ENCODE data around the gene TRPV2.
"Not testable (repeated sequence)": the region's sequence is repeated elsewhere in the genome, so short reads cannot be mapped to it uniquely, and the experiment has no call there.

The TRPV2 gene

DNA sequence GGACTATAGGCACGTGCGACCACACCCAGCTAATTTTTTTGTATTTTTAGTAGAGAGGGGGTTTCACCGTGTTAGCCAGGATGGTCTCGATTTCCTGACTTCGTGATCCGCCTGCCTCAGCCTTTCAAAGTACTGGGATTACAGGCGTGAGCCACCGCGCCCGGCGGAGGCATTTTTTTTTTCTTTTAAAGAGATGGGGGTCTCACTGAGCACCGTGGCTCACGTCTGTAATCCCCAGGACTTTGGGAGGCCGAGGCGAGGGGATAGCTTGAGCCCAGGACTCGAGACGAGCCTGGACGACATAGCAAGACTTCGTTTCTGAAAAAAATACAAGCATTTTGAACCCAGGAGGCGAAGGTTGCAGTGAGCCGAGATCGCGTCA lies 29.3 kb upstream of the TRPV2 start:
- not testable (repeated sequence) for H2AK5ac ChIP-seq (ENCODE audit: low read depth, low read length); H3K27me3 ChIP-seq (ENCODE audit: control insufficient read depth in 3 of 3, insufficient read depth in 3 of 3, low read depth in 1 of 3, low read length in 3 of 3); H3K79me1 ChIP-seq (ENCODE audit: low read depth, low read length); H3K14ac ChIP-seq (ENCODE audit: low read length); H3K4me2 ChIP-seq (ENCODE audit: insufficient read depth, low read length, poor library complexity, severe bottlenecking); H2BK5ac ChIP-seq (ENCODE audit: low read length); H3K9ac ChIP-seq (ENCODE audit: low read depth, low read length, poor library complexity); H2BK12ac ChIP-seq (ENCODE audit: low read length); H3K23ac ChIP-seq (ENCODE audit: low read depth, low read length, poor library complexity); H2BK120ac ChIP-seq (ENCODE audit: low read depth, low read length); H3K18ac ChIP-seq (ENCODE audit: low read length); H3K4me1 ChIP-seq (ENCODE audit: control insufficient read depth in 2 of 2, insufficient read depth in 1 of 2, low read depth in 1 of 2, low read length in 2 of 2); DNase-seq (ENCODE audit: low spot score); H4K8ac ChIP-seq (ENCODE audit: low read depth, low read length); H4K91ac ChIP-seq (ENCODE audit: low read depth, low read length, poor library complexity); H3K4me3 ChIP-seq (ENCODE audit: low read length in 2 of 2); H2BK15ac ChIP-seq (ENCODE audit: low read length); H3K4ac ChIP-seq (ENCODE audit: low read length)
- peak overlapping the region; percentile 90 for H3K27ac ChIP-seq (replicated peaks; ENCODE audit: low read length)
- no CpG with 5 or more reads among the region's 23 CpGs for WGBS, 2 donors (ENCODE audit: extremely low coverage in 2 of 2, insufficient read length in 2 of 2, insufficient replicate concordance in 1 of 2)
- peaks cover 13 to 23% of the 10 kb centered on the region in 2 donors for H3K36me3 ChIP-seq (replicated peaks in 1 of 2; ENCODE audit: control insufficient read depth in 2 of 2, insufficient read depth in 2 of 2, low read length in 2 of 2)
- H3K9me3 ChIP-seq (replicated peaks in 1 of 2; ENCODE audit: control insufficient read depth in 2 of 2, insufficient read depth in 1 of 2, low read depth in 1 of 2, low read length in 2 of 2): peaks cover 0 to 19% of the 10 kb centered on the region in 2 donors
- peak overlapping the region; percentile 95 for H2AFZ ChIP-seq (ENCODE audit: low read length)

DNA sequence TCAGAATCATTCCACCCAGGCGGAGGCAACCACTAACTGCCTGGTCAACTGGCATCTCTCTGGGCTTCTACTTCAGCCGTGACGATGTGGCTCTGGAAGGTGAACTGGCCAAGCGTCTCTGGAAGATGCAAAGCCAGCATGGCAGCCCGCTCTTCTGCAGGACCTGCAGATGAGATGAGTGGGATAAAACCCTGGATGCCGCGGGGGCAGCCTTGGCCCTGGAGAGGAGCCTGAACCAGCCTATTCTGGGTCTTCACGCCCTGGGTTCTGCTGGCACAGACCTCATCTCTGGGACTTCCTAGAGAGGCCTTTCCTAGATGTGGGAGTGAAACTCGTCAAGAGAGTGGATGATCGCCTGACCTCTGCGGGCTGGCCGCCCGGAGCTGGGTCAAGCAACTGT lies 23.9 kb upstream of the TRPV2 start:
- Histone ChIP-seq H2BK15ac (ENCODE audit: low read length) (no peak overlapping the region), H3K9me3 (replicated peaks in 1 of 2; ENCODE audit: control insufficient read depth in 2 of 2, insufficient read depth in 1 of 2, low read depth in 1 of 2, low read length in 2 of 2) (no peaks in the 10 kb centered on the region), H3K4me1 (ENCODE audit: control insufficient read depth in 2 of 2, insufficient read depth in 1 of 2, low read depth in 1 of 2, low read length in 2 of 2) (no peaks in the 10 kb centered on the region), H4K8ac (ENCODE audit: low read depth, low read length) (no peak overlapping the region), H3K18ac (ENCODE audit: low read length) (no peak overlapping the region), H2BK5ac (ENCODE audit: low read length) (no peak overlapping the region), H3K27me3 (ENCODE audit: control insufficient read depth in 3 of 3, insufficient read depth in 3 of 3, low read depth in 1 of 3, low read length in 3 of 3) (no peaks in the 10 kb centered on the region), H3K14ac (ENCODE audit: low read length) (no peak overlapping the region), H3K36me3 (replicated peaks in 1 of 2; ENCODE audit: control insufficient read depth in 2 of 2, insufficient read depth in 2 of 2, low read length in 2 of 2) (no peaks in the 10 kb centered on the region), H3K4me3 (ENCODE audit: low read length in 2 of 2) (no peak overlapping the region), H3K4ac (ENCODE audit: low read length) (no peak overlapping the region), H4K91ac (ENCODE audit: low read depth, low read length, poor library complexity) (no peak overlapping the region), H2AK5ac (ENCODE audit: low read depth, low read length) (no peak overlapping the region), H2BK120ac (ENCODE audit: low read depth, low read length) (no peak overlapping the region), H3K9ac (ENCODE audit: low read depth, low read length, poor library complexity) (no peak overlapping the region), H2BK12ac (ENCODE audit: low read length) (no peak overlapping the region), H3K79me1 (ENCODE audit: low read depth, low read length) (no peaks in the 10 kb centered on the region), H3K4me2 (ENCODE audit: insufficient read depth, low read length, poor library complexity, severe bottlenecking) (no peak overlapping the region), H2AFZ (ENCODE audit: low read length) (no peak overlapping the region), H3K27ac (replicated peaks; ENCODE audit: low read length) (no peak overlapping the region), H3K23ac (ENCODE audit: low read depth, low read length, poor library complexity) (no peak overlapping the region)
- WGBS, 2 donors (ENCODE audit: extremely low coverage in 2 of 2, insufficient read length in 2 of 2, insufficient replicate concordance in 1 of 2): no CpG with 5 or more reads among the region's 13 CpGs
- DNase-seq (ENCODE audit: low spot score): no peak

DNA sequence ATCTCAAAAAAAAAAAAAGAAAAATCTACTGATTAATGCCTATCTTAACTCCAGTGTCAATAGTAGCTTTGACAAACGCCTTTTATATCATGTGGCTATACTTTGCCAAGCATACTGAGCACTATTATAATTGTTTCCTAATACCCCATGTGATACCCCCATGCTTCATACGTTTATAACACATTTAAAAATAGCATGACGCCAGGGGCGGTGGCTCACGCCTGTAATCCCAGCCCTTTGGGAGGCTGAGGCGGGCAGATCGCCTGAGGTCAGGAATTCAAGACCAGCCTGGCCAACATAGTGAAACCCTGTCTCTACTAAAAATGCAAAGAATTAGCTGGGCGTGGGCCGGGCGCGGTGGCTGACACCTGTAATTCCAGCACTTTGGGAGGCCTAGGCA lies 22.9 kb upstream of the TRPV2 start:
- not testable (repeated sequence) for H2AK5ac ChIP-seq (ENCODE audit: low read depth, low read length); H3K23ac ChIP-seq (ENCODE audit: low read depth, low read length, poor library complexity); H2BK12ac ChIP-seq (ENCODE audit: low read length); H2BK15ac ChIP-seq (ENCODE audit: low read length); H3K4me3 ChIP-seq (ENCODE audit: low read length in 2 of 2); H3K4me1 ChIP-seq (ENCODE audit: control insufficient read depth in 2 of 2, insufficient read depth in 1 of 2, low read depth in 1 of 2, low read length in 2 of 2); H4K91ac ChIP-seq (ENCODE audit: low read depth, low read length, poor library complexity); H2BK5ac ChIP-seq (ENCODE audit: low read length); H2BK120ac ChIP-seq (ENCODE audit: low read depth, low read length); H3K4me2 ChIP-seq (ENCODE audit: insufficient read depth, low read length, poor library complexity, severe bottlenecking); H3K27ac ChIP-seq (replicated peaks; ENCODE audit: low read length); H3K4ac ChIP-seq (ENCODE audit: low read length); H3K79me1 ChIP-seq (ENCODE audit: low read depth, low read length); H3K9me3 ChIP-seq (replicated peaks in 1 of 2; ENCODE audit: control insufficient read depth in 2 of 2, insufficient read depth in 1 of 2, low read depth in 1 of 2, low read length in 2 of 2); H3K18ac ChIP-seq (ENCODE audit: low read length); H3K27me3 ChIP-seq (ENCODE audit: control insufficient read depth in 3 of 3, insufficient read depth in 3 of 3, low read depth in 1 of 3, low read length in 3 of 3); DNase-seq (ENCODE audit: low spot score); H2AFZ ChIP-seq (ENCODE audit: low read length); H3K9ac ChIP-seq (ENCODE audit: low read depth, low read length, poor library complexity); H3K36me3 ChIP-seq (replicated peaks in 1 of 2; ENCODE audit: control insufficient read depth in 2 of 2, insufficient read depth in 2 of 2, low read length in 2 of 2); H3K14ac ChIP-seq (ENCODE audit: low read length); H4K8ac ChIP-seq (ENCODE audit: low read depth, low read length)
- no CpG with 5 or more reads among the region's 11 CpGs for WGBS, 2 donors (ENCODE audit: extremely low coverage in 2 of 2, insufficient read length in 2 of 2, insufficient replicate concordance in 1 of 2)

DNA sequence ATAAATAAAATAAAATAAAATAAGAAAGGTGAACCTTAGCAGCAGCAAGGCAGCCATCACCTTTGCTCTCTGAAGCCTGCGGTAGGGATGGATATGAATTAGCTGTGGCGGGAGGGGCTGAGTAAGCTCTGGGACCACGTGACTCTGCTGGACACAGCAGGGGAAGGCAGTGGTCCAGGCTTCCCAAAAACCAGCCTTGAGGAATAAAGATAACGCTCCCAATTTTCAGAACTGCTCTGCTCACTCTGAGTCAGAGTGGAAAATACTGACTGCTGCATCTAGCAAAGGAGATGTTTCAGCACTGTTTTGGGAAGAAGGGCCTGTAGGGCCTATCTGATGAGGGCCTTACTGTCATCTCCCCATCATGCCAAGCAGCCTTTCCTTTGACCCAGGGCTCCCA lies 19.5 kb upstream of the TRPV2 start:
- H3K27me3 ChIP-seq (ENCODE audit: control insufficient read depth in 3 of 3, insufficient read depth in 3 of 3, low read depth in 1 of 3, low read length in 3 of 3); H2BK5ac ChIP-seq (ENCODE audit: low read length); DNase-seq (ENCODE audit: low spot score); H3K18ac ChIP-seq (ENCODE audit: low read length); H2BK120ac ChIP-seq (ENCODE audit: low read depth, low read length); H3K23ac ChIP-seq (ENCODE audit: low read depth, low read length, poor library complexity); H2BK12ac ChIP-seq (ENCODE audit: low read length); H4K91ac ChIP-seq (ENCODE audit: low read depth, low read length, poor library complexity); H3K36me3 ChIP-seq (replicated peaks in 1 of 2; ENCODE audit: control insufficient read depth in 2 of 2, insufficient read depth in 2 of 2, low read length in 2 of 2); H3K4ac ChIP-seq (ENCODE audit: low read length); H3K9me3 ChIP-seq (replicated peaks in 1 of 2; ENCODE audit: control insufficient read depth in 2 of 2, insufficient read depth in 1 of 2, low read depth in 1 of 2, low read length in 2 of 2); H4K8ac ChIP-seq (ENCODE audit: low read depth, low read length); H3K27ac ChIP-seq (replicated peaks; ENCODE audit: low read length); H2AK5ac ChIP-seq (ENCODE audit: low read depth, low read length); H3K4me3 ChIP-seq (ENCODE audit: low read length in 2 of 2); H3K14ac ChIP-seq (ENCODE audit: low read length); H3K79me1 ChIP-seq (ENCODE audit: low read depth, low read length); H3K9ac ChIP-seq (ENCODE audit: low read depth, low read length, poor library complexity); H3K4me1 ChIP-seq (ENCODE audit: control insufficient read depth in 2 of 2, insufficient read depth in 1 of 2, low read depth in 1 of 2, low read length in 2 of 2); H3K4me2 ChIP-seq (ENCODE audit: insufficient read depth, low read length, poor library complexity, severe bottlenecking); H2BK15ac ChIP-seq (ENCODE audit: low read length): not testable (repeated sequence)
- no CpG with 5 or more reads among the region's 4 CpGs for WGBS, 2 donors (ENCODE audit: extremely low coverage in 2 of 2, insufficient read length in 2 of 2, insufficient replicate concordance in 1 of 2)
- peak overlapping the region; percentile 45 for H2AFZ ChIP-seq (ENCODE audit: low read length)
